Breast epithelium (tissue), 4 donors: ENCODE measurements around the gene HSD17B3. TPM values are rescaled to one million over a fixed set of nuclear protein-coding genes. Genes with fewer than 3 reads are reported as not detected.

Experiments
- DNase-seq, 2 donors: peaks; one replicate each; pipeline ENCODE4 v3.0.0-alpha.2; 2019; ENCODE audit warnings: low spot score in 2 of 2
- H3K27ac ChIP-seq, 2 donors: fragments of 200-600 bp; sonication (generic) in 1 of 2; one replicate each; pipeline ENCODE4 v1.5.1; 2016 to 2019; ENCODE audit warnings: mild to moderate bottlenecking in 1 of 2
- H3K27me3 ChIP-seq, 2 donors: fragments of 200-600 bp; sonication (generic) in 1 of 2; one replicate each; pipeline versions ENCODE4 v1.5.1 to v1.6.0; 2017 to 2019; ENCODE audit warnings: control low read depth in 1 of 2, mild to moderate bottlenecking in 1 of 2
- H3K36me3 ChIP-seq: fragments of 200-600 bp; one replicate; pipeline ENCODE4 v1.5.1; 2019
- H3K4me1 ChIP-seq, 2 donors: fragments of 200-600 bp; sonication (generic); one replicate each; pipeline ENCODE4 v1.5.1; 2016 to 2019; ENCODE audit warnings: control low read depth in 1 of 2
- H3K4me3 ChIP-seq, 3 donors: fragments of 200-600 bp; sonication (generic); 1 replicate in 2 of 3; 2 replicates in 1 of 3; pipeline ENCODE4 v1.5.1; 2016 to 2019; ENCODE audit warnings: mild to moderate bottlenecking in 3 of 3, moderate library complexity in 2 of 3
- H3K9me3 ChIP-seq, 2 donors: fragments of 200-600 bp; sonication (generic) in 1 of 2; one replicate each; pipeline ENCODE4 v1.5.1; 2016 to 2019; ENCODE audit warnings: control low read depth in 1 of 2
- POLR2A ChIP-seq: fragments of 450-650 bp; IDR thresholded peaks from one replicate; pipeline ENCODE4 v1.6.1; 2016; ENCODE audit warnings: antibody characterized with exemption, mild to moderate bottlenecking, moderate library complexity
- POLR2AphosphoS5 ChIP-seq, 3 donors: sonication (generic); formaldehyde crosslinking; IDR thresholded peaks; one replicate each; pipeline ENCODE4 v1.6.1; 2017; ENCODE audit warnings: antibody characterized with exemption in 3 of 3
- intact Hi-C: fragments of 100-400 bp; cut with DNase I; formaldehyde crosslinking; loops from one replicate; pipeline ENCODE4 v1.15.1; 2023; ENCODE audit warnings: low total_unique reads
- total RNA-seq, 3 donors: library from RNA; depleted of rRNA; stranded (reverse); fragments of >200 nt; gene quantifications; one replicate each; pipeline ENCODE4 v1.1.0, GENCODE V29; 2016
- TF ChIP-seq, protein P1 (sequence below), 3 donors: fragments of 450-650 bp; IDR thresholded peaks; one replicate each; pipeline ENCODE4 v1.5.1; 2016 to 2017; ENCODE audit warnings: antibody characterized with exemption in 3 of 3, mild to moderate bottlenecking in 3 of 3, moderate library complexity in 3 of 3

HSD17B3 gene
- total RNA-seq, 3 donors from 2014 or later, result 0.98 to 1.1 TPM; not detected in 1

DNA sequence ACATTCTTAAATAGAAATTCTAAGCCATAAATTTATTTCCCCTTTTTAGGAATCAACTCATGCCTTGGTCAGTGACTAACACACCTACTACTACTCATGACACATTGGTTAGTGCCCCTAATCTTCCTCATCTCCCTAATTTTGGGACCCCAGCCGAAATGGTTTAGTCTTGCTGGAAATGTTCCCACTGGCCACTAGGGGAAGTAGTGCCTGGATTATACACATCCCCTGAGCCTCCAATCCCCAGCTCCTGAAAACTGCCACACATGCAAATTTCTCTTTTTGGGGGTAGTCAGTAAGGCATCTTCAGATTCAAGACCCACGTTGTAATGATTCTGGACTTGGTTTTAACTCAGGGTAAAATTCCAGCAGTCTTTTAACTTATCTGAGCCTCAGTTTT is 79.8 kb downstream of the HSD17B3 start:
- intact Hi-C loops, result no loop called here
- H3K4me1 ChIP-seq, result no peaks in the 10 kb centered on the region
- H3K9me3 ChIP-seq, result peaks cover 0 to 12% of the 10 kb centered on the region in 2 donors
- no peak overlapping the region for H3K27ac ChIP-seq
- no peak overlapping the region for H3K4me3 ChIP-seq
- no peaks in the 10 kb centered on the region for H3K36me3 ChIP-seq
- TF ChIP-seq POLR2A (no peak), POLR2AphosphoS5 (IDR thresholded peaks at IDR 0.05) (no peak)
- TF ChIP-seq, protein P1, sequence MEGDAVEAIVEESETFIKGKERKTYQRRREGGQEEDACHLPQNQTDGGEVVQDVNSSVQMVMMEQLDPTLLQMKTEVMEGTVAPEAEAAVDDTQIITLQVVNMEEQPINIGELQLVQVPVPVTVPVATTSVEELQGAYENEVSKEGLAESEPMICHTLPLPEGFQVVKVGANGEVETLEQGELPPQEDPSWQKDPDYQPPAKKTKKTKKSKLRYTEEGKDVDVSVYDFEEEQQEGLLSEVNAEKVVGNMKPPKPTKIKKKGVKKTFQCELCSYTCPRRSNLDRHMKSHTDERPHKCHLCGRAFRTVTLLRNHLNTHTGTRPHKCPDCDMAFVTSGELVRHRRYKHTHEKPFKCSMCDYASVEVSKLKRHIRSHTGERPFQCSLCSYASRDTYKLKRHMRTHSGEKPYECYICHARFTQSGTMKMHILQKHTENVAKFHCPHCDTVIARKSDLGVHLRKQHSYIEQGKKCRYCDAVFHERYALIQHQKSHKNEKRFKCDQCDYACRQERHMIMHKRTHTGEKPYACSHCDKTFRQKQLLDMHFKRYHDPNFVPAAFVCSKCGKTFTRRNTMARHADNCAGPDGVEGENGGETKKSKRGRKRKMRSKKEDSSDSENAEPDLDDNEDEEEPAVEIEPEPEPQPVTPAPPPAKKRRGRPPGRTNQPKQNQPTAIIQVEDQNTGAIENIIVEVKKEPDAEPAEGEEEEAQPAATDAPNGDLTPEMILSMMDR (IDR thresholded peaks at IDR 0.05), result peak in 1 of 3 donors; percentile 26
- peaks cover 0 to 49% of the 10 kb centered on the region in 2 donors for H3K27me3 ChIP-seq
- DNase-seq, result no peak

- intact Hi-C loops, result no loop called here
- Histone ChIP-seq H3K9me3 (peaks cover 0 to 11% of the 10 kb centered on the region in 2 donors), H3K27ac (no peak overlapping the region), H3K4me1 (no peaks in the 10 kb centered on the region), H3K36me3 (no peaks in the 10 kb centered on the region), H3K4me3 (peak overlapping the region in 1 of 3 donors; percentile 62), H3K27me3 (peaks cover 0 to 56% of the 10 kb centered on the region in 2 donors)
- TF ChIP-seq POLR2A, result no peak
- TF ChIP-seq, protein P1 (IDR thresholded peaks at IDR 0.05), result no peak
- TF ChIP-seq POLR2AphosphoS5 (IDR thresholded peaks at IDR 0.05), result no peak
- DNase-seq, result no peak
These were observed 82.1 kb downstream of the HSD17B3 start for GRCh38 chr9:96219900-96220257.

GRCh38 chr9:96219026-96219899 is 82.7 kb downstream of the HSD17B3 start:
- peak overlapping the region in 2 of 3 donors; percentile 36 to 62 for H3K4me3 ChIP-seq
- peak overlapping the region in 1 of 2 donors; percentile 72 for H3K27ac ChIP-seq
- H3K9me3 ChIP-seq, result peaks cover 0 to 5% of the 10 kb centered on the region in 2 donors
- no peaks in the 10 kb centered on the region for H3K36me3 ChIP-seq
- no peaks in the 10 kb centered on the region for H3K4me1 ChIP-seq
- intact Hi-C loops, result no loop called here
- DNase-seq, result no peak
- H3K27me3 ChIP-seq, result peaks cover 0 to 61% of the 10 kb centered on the region in 2 donors
- TF ChIP-seq, protein P1 (IDR thresholded peaks at IDR 0.05), result peak in 2 of 3 donors; percentile 47 to 59
- TF ChIP-seq POLR2A (no peak), POLR2AphosphoS5 (IDR thresholded peaks at IDR 0.05) (no peak)

GRCh38 chr9:96217754-96218693 is 84.0 kb downstream of the HSD17B3 start:
- peak overlapping the region; percentile 14 to 62 (median 16) for H3K4me3 ChIP-seq
- H3K27ac ChIP-seq, result no peak overlapping the region
- DNase-seq, result peak in 1 of 2 donors; percentile 61
- TF ChIP-seq POLR2AphosphoS5 (IDR thresholded peaks at IDR 0.05), result no peak
- TF ChIP-seq, protein P1 (IDR thresholded peaks at IDR 0.05), result peak; percentile 67 to 96 (median 82)
- H3K4me1 ChIP-seq, result no peaks in the 10 kb centered on the region
- H3K27me3 ChIP-seq, result peaks cover 0 to 53% of the 10 kb centered on the region in 2 donors
- intact Hi-C loops, result no loop called here
- no peaks in the 10 kb centered on the region for H3K36me3 ChIP-seq
- H3K9me3 ChIP-seq, result no peaks in the 10 kb centered on the region
